Ovary (tissue), 3 donors: ENCODE data around the gene ABHD15.

Experiments used
- EP300 ChIP-seq: sonication (generic); formaldehyde crosslinking; IDR thresholded peaks from one replicate; pipeline ENCODE4 v1.6.1; 2017; ENCODE audit warnings: antibody characterized with exemption
- POLR2A ChIP-seq: fragments of 450-650 bp; IDR thresholded peaks from one replicate; pipeline ENCODE4 v1.6.1; 2017; ENCODE audit warnings: antibody characterized with exemption, mild to moderate bottlenecking, moderate library complexity
- TF ChIP-seq, protein P1 (sequence below), 3 donors: fragments of 450-650 bp in 2 of 3; fragments of 200-600 bp in 1 of 3; IDR thresholded peaks; one replicate each; pipeline versions ENCODE4 v1.5.1 to v1.8.0; 2016 to 2022; ENCODE audit warnings: antibody characterized with exemption in 3 of 3, mild to moderate bottlenecking in 1 of 3
- donor health status: DM: no; HTN: no; CAD: no.

DNA sequence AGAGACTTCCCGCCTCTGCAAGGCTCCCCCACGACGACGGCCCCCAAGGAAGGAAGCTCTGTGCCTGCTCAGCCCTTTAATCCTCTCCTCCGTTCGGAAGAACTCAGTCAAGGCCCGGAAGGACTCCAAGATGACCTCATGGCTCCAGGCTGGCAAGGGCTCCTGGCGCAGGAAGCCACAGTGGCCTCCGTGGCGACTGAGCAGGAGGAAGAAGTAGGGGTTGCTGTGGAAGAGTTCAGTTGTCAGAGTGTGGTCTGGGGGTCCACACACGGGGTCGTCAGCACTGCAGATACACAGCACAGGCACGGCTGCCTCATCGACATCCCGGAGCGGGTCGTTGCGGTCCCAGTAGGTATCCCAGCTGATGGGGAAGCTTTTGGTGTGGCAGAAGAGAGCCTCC, 4.2 kb downstream of the ABHD15 start:
- TF ChIP-seq, protein P1, sequence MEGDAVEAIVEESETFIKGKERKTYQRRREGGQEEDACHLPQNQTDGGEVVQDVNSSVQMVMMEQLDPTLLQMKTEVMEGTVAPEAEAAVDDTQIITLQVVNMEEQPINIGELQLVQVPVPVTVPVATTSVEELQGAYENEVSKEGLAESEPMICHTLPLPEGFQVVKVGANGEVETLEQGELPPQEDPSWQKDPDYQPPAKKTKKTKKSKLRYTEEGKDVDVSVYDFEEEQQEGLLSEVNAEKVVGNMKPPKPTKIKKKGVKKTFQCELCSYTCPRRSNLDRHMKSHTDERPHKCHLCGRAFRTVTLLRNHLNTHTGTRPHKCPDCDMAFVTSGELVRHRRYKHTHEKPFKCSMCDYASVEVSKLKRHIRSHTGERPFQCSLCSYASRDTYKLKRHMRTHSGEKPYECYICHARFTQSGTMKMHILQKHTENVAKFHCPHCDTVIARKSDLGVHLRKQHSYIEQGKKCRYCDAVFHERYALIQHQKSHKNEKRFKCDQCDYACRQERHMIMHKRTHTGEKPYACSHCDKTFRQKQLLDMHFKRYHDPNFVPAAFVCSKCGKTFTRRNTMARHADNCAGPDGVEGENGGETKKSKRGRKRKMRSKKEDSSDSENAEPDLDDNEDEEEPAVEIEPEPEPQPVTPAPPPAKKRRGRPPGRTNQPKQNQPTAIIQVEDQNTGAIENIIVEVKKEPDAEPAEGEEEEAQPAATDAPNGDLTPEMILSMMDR (IDR thresholded peaks at IDR 0.05) = no peak
- TF ChIP-seq POLR2A = no peak
- no peak for TF ChIP-seq EP300
